ENCODE data around the gene CLIP3.
"Not testable (repeated sequence)": the region's sequence is repeated elsewhere in the genome, so short reads cannot be mapped to it uniquely, and the experiment has no call there.

CLIP3 gene

GRCh38 chr19:36032251-36033104 is at the start of gene CLIP3:
Gene CLIP3, minus strand, starts transcription at chr19:36032873. Its CDS starts 516 bp downstream, at chr19:36032357.
- FAIRE-seq: no peak

- no peak for FAIRE-seq
Measured at GRCh38 chr19:36081894-36082293, 49.2 kb upstream of the CLIP3 start.

DNA sequence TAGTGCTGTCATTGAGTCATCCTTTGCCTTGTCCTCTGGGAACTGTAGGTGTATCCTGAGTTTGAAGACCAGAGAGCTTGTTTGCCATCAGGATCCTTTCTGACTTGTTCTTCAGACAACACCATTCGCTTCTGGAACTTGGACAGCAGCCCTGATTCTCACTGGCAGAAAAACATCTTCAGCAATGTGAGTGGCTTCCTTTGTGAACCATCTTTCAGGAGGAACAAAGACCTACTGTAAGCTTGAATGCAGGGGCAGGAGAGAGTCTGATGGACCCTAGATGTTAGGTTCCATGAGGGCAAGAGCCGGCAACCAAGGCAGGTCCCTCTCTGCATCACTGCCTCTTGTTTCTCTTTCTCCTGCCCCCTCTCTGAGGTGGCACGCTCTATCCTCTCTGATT is 48.7 kb upstream of the CLIP3 start:
- FAIRE-seq: no peak

DNA sequence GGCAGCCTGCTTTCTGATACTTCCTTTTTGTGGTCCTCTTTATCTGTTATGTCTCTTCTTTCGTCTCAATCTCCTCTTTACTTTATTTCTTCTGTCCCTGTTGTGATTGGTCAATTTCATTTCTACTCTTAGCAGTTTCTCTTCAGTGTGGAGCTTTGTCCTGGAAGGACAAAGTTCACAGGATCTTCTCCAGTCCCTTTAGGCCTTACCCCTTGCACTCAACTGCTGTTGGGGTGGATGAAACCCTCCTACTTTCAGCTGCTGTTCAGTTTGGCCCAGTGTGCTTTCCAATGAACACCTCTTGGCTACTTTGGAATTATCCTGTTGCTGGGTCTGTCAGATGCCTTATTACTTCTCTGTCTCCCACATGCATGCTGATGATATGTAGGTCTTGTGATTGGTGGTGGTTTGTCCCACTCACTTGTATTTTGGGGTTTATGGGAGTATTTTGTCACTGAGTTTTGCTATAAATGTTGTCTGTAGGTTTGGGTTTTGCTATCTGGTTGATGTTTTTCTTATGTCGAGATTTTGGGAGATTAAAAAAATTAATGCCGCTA is 46.8 kb upstream of the CLIP3 start:
- FAIRE-seq: no peak

- no peak for FAIRE-seq
Measured at GRCh38 chr19:36073121-36073876, 40.6 kb upstream of the CLIP3 start.

DNA sequence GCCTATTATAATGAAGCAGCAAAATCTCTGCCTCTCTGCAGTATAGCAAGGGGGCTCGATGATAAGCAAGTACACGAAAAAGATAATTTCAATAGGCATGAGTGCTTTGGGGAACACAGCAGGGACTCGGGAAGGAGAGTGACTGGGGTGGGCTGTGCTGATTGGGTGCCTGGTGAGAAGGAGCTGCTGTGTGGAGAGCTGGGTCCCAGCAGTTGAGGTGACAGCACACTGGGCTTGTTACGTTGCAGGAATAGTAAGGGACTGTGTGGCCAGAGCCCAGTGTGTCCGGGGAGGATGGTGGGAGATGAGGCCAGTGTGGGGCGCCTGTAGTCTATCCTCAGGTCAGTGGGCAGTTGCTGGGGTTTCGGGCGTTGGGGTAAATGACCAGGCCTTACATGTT is 39.4 kb upstream of the CLIP3 start:
- no peak for FAIRE-seq

DNA sequence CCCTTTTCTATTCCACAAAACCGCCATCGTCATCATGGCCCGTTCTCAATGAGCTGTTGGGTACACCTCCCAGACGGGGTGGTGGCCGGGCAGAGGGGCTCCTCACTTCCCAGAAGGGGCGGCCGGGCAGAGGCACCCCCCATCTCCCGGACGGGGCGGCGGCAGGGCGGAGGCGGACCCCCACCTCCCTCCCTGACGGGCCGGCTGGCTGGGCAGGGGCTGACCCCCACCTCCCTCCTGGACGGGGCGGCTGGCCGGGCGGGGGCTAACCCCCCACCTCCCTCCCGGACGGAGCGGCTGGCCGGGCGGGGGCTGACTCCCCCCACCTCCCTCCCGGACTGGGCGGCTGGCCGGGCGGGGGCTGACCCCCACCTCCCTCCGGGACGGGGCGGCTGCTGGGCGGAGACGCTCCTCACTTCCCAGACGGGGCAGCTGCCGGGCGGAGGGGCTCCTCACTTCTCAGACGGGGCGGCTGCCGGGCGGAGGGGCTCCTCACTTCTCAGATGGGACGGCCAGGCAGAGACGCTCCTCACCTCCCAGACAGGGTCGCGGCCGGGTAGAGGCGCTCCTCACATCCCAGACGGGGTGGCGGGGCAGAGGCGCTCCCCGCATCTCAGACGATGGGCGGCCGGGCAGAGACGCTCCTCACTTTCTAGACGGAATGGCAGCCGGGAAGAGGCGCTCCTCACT is 36.3 kb upstream of the CLIP3 start:
- FAIRE-seq: not testable (repeated sequence)

- no peak for FAIRE-seq
Measured at GRCh38 chr19:36067681-36068080, 35.0 kb upstream of the CLIP3 start.

DNA sequence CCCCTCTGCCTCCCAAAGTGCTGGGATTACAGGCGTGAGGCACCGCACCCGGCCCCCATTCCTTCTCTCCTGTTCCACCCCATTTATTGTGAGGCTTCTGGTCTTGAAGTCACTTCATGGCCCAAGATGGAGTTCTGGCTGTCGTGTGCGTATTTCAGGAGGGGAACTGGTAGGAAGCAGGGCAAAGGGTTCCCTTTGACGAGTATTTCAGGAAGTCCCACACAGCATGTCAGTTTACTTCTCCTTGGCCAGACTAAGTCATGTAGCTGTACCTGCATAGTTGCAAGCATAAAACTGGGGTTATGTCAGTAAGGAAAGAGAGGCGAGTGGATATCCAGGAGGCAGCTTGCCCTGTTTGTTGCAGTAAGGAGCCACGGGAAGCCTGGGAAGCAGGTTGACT is 32.2 kb upstream of the CLIP3 start:
- FAIRE-seq: no peak

- FAIRE-seq: no peak
Measured at GRCh38 chr19:36061367-36061766, 28.7 kb upstream of the CLIP3 start.

GRCh38 chr19:36060430-36060829 is 27.8 kb upstream of the CLIP3 start:
- FAIRE-seq: no peak

- no peak for FAIRE-seq
Measured at GRCh38 chr19:36059180-36059910, 26.7 kb upstream of the CLIP3 start.

DNA sequence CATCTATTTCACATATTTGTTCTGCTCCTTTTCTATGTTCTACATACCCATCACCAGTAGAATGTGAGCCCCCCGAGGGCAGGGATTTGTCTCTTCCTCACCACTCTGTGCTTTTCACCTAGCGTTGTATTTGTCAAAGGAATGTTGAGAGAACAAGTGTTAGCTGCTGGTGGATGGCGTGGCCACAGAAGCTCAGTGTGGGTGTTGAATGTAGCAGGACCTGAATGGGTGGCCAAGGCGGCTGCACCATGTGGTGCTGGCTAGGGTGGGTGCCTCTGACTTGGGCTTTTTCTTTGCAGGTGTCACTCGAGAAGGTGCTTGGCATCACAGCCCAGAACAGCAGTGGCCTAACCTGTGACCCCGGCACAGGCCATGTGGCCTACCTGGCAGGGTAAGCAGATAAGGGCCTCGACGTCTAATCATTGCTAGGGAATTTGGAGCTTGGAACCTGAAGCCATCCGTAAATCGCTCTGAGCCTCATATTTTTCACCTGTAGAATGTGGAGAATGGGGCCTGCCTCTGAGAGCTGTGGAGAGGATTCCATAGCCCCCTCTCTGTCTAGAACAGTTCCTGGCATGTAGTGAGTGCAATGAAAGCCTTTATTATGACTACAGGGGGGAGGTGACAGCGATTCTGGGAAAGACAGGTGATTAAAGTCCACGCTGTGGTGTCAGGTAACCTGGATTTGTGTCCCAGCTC is 26.0 kb upstream of the CLIP3 start:
- FAIRE-seq: no peak

GRCh38 chr19:36054733-36055686 is 22.3 kb upstream of the CLIP3 start, which contains the start of gene WDR62:
Gene WDR62, plus strand, starts transcription at chr19:36054897. Its CDS starts 75 bp downstream, at chr19:36054972.
- FAIRE-seq: no peak

DNA sequence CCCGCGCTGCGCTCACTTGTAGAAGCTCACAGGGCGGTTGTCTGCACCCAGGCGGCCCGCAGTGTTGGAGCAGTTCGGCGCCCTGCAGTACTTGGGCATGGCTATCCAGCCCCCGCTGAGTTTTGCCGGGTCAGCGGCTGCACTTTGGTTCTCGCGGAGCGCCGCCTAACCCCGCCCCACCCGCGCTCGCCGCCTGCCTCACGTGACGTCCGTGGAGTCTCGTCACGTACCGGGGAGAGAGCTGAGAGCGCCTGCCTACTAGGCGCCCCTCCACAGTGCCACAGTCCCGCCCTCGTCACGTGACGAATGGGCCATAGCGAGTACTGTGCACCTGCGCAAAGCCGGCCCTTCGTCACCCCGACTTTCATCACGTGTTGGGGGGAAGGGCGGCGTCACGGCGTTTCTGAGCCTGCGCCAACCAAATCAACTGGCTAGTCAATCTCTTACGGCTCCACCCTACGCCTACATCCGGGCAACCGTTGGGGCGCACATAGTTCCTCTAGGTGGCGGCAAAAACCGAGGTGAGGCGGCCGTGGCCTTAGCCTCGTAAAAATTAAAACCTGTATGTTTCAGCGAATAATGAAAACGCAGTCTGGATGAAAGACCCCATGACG is 21.6 kb upstream of the CLIP3 start, which contains the start of gene THAP8:
TSS of gene THAP8 (minus strand) at position 167 of the 614 bp plus-strand sequence. CDS start at position 99, 68 bp downstream.
- peak; percentile 91 for FAIRE-seq

DNA sequence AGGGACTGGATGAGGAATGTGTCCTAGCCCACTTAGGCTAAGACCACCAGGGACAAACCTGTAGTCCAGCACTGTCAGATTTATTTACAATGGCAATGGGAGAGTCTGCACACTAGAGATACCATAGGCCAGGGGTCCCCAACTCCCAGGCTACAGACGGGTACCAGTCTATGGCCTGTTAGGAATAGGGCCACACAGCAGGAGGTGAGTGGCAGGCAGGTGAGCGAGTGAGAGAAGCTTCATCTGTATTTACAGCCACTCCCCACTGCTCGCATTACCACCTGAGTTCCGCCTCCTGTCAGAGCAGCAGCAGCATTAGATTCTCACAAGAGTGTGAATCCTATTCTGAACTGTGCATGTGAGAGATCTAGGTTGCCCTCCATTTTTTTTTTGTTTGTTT is 19.0 kb upstream of the CLIP3 start:
- no peak for FAIRE-seq

DNA sequence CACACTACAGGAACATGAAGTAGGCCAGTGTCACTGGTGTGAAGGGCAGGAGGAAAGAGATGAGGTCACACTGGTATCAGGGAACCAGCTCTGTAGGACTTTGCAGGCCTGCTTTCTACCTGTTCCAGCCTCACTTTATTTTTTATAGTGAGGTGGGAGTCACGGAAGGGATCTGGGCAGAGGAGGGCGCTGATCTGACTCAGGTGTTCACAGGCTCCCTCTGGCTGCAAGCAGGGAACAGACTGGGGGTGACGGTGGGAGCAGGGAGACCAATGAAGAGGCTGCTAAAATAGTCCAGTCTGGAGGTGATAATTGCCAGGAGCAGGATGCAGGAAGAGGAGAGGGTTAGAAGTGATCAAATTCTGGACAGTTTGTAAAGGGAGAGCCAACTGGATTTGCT is 18.6 kb upstream of the CLIP3 start:
- FAIRE-seq: no peak

- no peak for FAIRE-seq
Measured at GRCh38 chr19:36049080-36049698, 16.5 kb upstream of the CLIP3 start.

DNA sequence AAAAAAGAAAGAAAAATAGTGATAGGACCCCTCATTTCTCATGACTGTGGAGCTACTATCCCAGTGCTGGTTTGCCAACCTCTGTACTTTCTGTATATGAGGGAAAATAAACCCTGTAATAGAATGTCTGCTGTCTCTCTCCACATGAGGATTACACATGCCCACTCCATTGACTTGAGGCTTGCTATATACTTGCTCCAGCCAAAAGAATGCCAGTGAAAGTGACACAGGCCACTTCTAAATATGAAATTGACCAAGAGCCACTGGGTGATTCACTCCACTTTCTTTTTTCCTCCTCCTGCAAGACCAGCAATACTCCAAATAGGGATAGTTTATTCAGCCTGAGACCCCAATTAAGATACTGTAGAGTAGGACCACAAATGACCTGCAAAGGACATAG is 15.2 kb upstream of the CLIP3 start:
- FAIRE-seq: no peak

All from endometrium (tissue), 2 donors.